ENCODE results near the gene HES7.
A peak's percentile ranks its signal among the peaks of the same experiment; 100 is the strongest.

DNA sequence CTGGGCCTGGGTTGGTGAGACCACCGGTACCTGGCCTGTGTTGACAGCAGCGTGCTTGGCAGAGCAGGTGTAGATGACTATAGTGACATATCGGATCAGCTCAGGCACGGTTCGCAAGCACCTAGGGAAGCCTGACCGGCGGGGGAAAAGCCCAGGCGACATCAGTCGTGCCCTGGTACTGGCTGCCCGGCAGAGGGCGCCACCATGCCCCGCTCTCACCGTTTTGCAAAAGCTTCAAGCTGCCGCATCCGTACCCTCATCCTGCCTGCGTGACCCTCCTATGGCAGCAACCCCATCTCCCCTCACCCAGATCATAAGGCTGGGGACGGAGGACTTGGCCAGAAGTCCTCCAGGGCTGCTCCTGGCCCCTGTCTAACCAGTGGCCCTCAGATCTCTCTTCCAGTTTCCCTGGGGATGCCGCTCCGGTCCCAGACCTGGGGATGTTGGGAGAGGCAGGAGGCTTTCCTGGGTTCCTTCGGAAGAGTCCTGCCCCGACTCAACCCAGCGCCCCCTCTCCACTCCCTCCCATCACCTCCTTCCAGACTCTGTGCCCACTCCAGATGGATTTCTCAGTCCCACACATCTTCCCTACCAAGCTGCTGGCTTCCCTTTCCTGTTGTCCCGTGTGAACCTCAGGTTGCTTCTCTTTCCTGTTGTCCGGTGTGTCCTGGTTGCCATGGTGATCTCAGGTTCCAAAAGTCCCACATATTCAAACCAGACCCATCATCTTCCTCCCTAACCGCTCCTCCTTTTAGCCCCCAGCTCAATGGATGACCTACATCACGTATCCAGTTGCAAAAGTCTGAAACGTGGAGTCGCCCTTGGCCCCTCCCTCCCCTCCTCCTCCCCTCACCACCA is 50.0 kb downstream of the HES7 start:
- TF ChIP-seq, protein P1, sequence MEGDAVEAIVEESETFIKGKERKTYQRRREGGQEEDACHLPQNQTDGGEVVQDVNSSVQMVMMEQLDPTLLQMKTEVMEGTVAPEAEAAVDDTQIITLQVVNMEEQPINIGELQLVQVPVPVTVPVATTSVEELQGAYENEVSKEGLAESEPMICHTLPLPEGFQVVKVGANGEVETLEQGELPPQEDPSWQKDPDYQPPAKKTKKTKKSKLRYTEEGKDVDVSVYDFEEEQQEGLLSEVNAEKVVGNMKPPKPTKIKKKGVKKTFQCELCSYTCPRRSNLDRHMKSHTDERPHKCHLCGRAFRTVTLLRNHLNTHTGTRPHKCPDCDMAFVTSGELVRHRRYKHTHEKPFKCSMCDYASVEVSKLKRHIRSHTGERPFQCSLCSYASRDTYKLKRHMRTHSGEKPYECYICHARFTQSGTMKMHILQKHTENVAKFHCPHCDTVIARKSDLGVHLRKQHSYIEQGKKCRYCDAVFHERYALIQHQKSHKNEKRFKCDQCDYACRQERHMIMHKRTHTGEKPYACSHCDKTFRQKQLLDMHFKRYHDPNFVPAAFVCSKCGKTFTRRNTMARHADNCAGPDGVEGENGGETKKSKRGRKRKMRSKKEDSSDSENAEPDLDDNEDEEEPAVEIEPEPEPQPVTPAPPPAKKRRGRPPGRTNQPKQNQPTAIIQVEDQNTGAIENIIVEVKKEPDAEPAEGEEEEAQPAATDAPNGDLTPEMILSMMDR (IDR thresholded peaks at IDR 0.05), result peak; percentile 17 to 86 (median 52)
- TF ChIP-seq EP300 (IDR thresholded peaks at IDR 0.05) (no peak), POLR2A (IDR thresholded peaks at IDR 0.05) (no peak), POLR2AphosphoS5 (IDR thresholded peaks at IDR 0.05) (no peak)

All from sigmoid colon (tissue), 4 donors.